ENCODE measurements around the gene STX17. TPM values are rescaled to one million over a fixed set of nuclear protein-coding genes. Genes with fewer than 3 reads are reported as not detected.

STX17 gene
- total RNA-seq, 2 donors from 2014 or later = 16.1 to 18.8 TPM

DNA sequence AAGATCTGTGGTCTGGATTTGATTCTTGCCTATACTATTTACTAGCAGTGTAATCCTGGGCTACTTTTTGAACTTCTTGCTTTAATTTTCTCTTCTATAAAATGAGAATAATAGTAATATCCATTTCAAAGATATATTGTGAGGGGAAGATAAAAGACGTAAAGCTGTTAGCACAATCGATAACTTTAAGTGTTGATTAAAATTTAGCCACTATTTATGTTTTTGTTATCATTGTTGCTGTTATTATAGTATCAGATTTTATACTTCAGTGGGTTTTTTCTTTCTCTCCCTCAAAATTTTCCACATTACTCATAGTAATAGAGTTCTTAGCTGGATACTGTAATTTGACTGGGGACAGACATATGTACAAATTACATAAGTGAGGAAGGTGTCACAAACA, 42.0 kb downstream of the STX17 start:
- TF ChIP-seq, protein P1, sequence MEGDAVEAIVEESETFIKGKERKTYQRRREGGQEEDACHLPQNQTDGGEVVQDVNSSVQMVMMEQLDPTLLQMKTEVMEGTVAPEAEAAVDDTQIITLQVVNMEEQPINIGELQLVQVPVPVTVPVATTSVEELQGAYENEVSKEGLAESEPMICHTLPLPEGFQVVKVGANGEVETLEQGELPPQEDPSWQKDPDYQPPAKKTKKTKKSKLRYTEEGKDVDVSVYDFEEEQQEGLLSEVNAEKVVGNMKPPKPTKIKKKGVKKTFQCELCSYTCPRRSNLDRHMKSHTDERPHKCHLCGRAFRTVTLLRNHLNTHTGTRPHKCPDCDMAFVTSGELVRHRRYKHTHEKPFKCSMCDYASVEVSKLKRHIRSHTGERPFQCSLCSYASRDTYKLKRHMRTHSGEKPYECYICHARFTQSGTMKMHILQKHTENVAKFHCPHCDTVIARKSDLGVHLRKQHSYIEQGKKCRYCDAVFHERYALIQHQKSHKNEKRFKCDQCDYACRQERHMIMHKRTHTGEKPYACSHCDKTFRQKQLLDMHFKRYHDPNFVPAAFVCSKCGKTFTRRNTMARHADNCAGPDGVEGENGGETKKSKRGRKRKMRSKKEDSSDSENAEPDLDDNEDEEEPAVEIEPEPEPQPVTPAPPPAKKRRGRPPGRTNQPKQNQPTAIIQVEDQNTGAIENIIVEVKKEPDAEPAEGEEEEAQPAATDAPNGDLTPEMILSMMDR (IDR thresholded peaks at IDR 0.05) = no peak
- peaks cover 10% of the 10 kb centered on the region for H3K36me3 ChIP-seq
- no peak overlapping the region for H3K27ac ChIP-seq
- H3K4me1 ChIP-seq = no peaks in the 10 kb centered on the region
- DNase-seq (ENCODE audit: low spot score) = no peak
- no peaks in the 10 kb centered on the region for H3K27me3 ChIP-seq
- no peak overlapping the region for H3K4me3 ChIP-seq
- no peaks in the 10 kb centered on the region for H3K9me3 ChIP-seq

DNA sequence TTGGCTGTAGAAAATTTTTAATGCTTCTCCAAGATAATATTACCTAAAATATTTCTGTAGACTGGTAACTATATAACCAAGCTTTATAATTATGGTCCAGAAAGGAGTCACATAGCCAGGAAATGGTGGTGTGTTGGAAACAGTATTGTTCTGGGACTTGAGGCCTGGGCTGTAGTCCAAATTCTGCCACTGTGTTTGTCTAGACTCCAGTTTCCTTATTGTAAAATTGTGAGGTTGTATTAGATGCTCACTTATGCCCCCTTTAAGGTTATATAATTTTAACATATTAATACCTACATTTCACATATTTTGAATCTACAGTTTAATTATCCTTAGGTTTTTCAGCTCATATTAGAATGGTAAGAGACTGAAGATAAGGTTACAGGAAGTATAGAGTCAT, 42.4 kb downstream of the STX17 start:
- H3K27me3 ChIP-seq = no peaks in the 10 kb centered on the region
- peaks cover 10% of the 10 kb centered on the region for H3K36me3 ChIP-seq
- H3K4me3 ChIP-seq = no peak overlapping the region
- DNase-seq (ENCODE audit: low spot score) = no peak
- H3K27ac ChIP-seq = no peak overlapping the region
- TF ChIP-seq, protein P1 (IDR thresholded peaks at IDR 0.05) = no peak
- no peaks in the 10 kb centered on the region for H3K9me3 ChIP-seq
- no peaks in the 10 kb centered on the region for H3K4me1 ChIP-seq

DNA sequence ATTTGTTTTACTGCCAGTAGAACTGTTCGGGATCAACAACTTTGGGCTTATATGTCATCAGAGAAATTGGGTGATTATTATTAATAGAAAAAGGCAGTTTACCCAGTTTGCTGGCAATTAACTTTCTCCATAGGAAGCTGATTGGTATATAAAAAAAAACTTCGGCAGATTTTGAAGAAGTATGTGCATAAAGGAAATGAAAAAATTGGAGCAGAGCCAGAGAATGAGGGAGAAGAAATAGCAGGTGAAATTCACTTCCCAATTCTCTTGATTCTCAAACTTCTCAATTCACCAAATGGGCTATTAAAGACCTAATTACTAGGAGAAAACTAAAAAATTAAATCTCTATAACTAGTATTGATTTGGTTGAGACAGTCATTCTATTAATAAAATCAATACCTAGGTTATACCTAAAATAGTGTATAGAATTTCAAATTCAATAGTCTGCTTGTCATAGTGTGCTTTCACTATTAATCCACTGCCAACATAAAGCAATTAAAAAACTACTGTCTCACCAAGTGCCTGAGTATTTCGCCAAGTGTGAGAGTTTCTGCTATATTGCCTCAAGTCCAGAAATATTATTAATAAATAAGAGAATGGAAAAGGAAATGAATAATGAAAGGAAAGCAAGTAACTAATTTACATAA, 47.5 kb downstream of the STX17 start:
- no peak overlapping the region for H3K27ac ChIP-seq
- no peak overlapping the region for H3K4me3 ChIP-seq
- H3K9me3 ChIP-seq = no peaks in the 10 kb centered on the region
- no peak for DNase-seq (ENCODE audit: low spot score)
- TF ChIP-seq, protein P1 (IDR thresholded peaks at IDR 0.05) = no peak
- no peaks in the 10 kb centered on the region for H3K27me3 ChIP-seq
- peaks cover 10% of the 10 kb centered on the region for H3K36me3 ChIP-seq
- H3K4me1 ChIP-seq = no peaks in the 10 kb centered on the region

DNA sequence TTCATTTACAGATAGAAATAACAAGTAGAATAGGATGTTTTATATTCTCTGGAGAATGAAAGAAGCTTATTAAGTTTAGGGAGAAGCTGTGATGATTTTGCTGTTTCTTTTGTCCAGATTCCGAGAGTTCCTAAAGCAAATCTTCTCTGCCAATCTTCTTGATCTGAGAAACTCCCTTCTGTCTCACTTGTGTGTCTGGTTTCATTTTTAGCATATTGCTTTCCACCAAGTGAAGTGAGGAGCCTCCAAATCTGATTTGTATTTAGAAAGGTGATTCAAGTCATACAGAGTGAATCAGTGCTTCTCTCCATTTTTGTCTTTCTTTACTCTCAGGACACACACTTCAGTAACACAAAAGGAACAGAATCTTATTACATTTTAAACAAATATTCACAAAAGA, 48.4 kb downstream of the STX17 start:
- H3K27me3 ChIP-seq = no peaks in the 10 kb centered on the region
- peaks cover 10% of the 10 kb centered on the region for H3K36me3 ChIP-seq
- no peaks in the 10 kb centered on the region for H3K9me3 ChIP-seq
- TF ChIP-seq, protein P1 (IDR thresholded peaks at IDR 0.05) = no peak
- no peak overlapping the region for H3K27ac ChIP-seq
- DNase-seq (ENCODE audit: low spot score) = no peak
- no peak overlapping the region for H3K4me3 ChIP-seq
- H3K4me1 ChIP-seq = no peaks in the 10 kb centered on the region

DNA sequence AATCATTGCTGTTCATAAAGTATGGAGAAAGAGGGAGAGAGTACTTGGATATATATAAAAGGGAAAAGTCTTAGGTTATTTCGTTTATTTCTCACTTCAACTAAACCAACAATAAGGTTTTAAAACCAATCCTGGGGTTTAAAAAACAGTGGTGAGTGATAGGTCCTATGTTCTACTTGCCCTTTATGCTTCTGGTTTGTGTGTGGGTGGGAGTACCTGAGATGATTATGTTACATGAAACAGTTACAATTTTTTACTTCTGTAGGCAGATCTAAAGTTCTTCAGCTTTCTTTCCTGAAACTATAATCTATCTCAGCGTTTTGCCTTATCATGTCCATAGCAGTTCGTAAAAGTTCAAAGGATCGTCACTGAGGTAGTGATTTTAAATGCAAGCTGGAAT, 49.2 kb downstream of the STX17 start:
- TF ChIP-seq, protein P1 (IDR thresholded peaks at IDR 0.05) = no peak

DNA sequence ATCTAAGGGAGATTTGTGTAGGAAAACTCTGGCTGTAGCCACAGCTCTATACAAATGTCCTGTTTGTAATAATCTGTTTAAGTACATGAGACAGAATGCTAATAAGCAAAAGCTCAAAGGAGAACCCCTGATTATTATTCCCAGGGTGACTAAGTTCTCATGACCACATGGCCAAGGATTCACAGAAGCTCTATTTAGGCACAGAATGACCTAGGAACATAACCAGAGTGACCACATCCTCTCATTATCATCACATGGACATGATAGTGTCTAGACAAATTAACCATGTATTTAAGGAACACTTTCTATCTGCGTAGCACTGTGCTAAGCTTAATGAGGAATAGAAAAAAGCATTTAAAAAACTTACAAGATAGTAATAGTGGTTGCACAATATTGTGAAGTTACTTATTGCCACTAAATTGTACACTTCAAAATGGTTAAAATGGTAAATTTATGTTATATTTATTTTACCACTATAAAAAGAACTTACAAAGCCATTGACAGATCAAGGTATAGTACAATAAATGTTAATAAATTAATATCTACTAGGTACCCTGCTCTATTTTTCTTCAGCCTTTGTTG, 56.3 kb downstream of the STX17 start:
- TF ChIP-seq, protein P1 (IDR thresholded peaks at IDR 0.05) = no peak

More for the DNA sequence above, 49.2 kb downstream of the STX17 start:
- Histone ChIP-seq H3K27ac (no peak overlapping the region), H3K4me1 (no peaks in the 10 kb centered on the region), H3K36me3 (peaks cover 14% of the 10 kb centered on the region), H3K4me3 (no peak overlapping the region), H3K9me3 (no peaks in the 10 kb centered on the region), H3K27me3 (no peaks in the 10 kb centered on the region)
- DNase-seq (ENCODE audit: low spot score) = no peak

More for the DNA sequence above, 56.3 kb downstream of the STX17 start:
- Histone ChIP-seq H3K4me1 (no peaks in the 10 kb centered on the region), H3K27me3 (no peaks in the 10 kb centered on the region), H3K4me3 (no peak overlapping the region), H3K9me3 (no peaks in the 10 kb centered on the region), H3K36me3 (peaks cover 15% of the 10 kb centered on the region), H3K27ac (no peak overlapping the region)
- DNase-seq (ENCODE audit: low spot score) = no peak
